T-helper 1 cell treated with Interleukin-12 subunit alpha and Interleukin-12 subunit beta and Interleukin-4 antibody, amounts not matched to agents 30 μg/mL and 1 μg/mL, for 36 hours (primary cell): ENCODE measurements around the gene CNIH4.
"Not testable (repeated sequence)": the region's sequence is repeated elsewhere in the genome, so short reads cannot be mapped to it uniquely, and the experiment has no call there.

ENCODE experiments used
- H3K27ac Mint-ChIP-seq: one replicate; pipeline ENCODE4 v1.8.0; 2021; ENCODE audit warnings: mild to moderate bottlenecking, mixed read lengths
- H3K27me3 Mint-ChIP-seq: one replicate; pipeline ENCODE4 v1.8.0; 2021; ENCODE audit warnings: low read depth, mixed read lengths
- H3K36me3 Mint-ChIP-seq: one replicate; pipeline ENCODE4 v1.8.0; 2021; ENCODE audit warnings: low read depth, mixed read lengths
- H3K4me1 Mint-ChIP-seq: one replicate; pipeline ENCODE4 v1.8.0; 2021; ENCODE audit warnings: low read depth, mixed read lengths
- H3K4me3 Mint-ChIP-seq: one replicate; pipeline ENCODE4 v1.8.0; 2021; ENCODE audit warnings: mild to moderate bottlenecking, moderate library complexity, mixed read lengths
- H3K9me3 Mint-ChIP-seq: one replicate; pipeline ENCODE4 v1.8.0; 2021; ENCODE audit warnings: mixed read lengths

CNIH4 gene

GRCh38 chr1:224404916-224405603 lies 48.4 kb downstream of the CNIH4 start:
- no peak overlapping the region for H3K27ac Mint-ChIP-seq
- H3K4me3 Mint-ChIP-seq: no peak overlapping the region
- H3K27me3 Mint-ChIP-seq: no peaks in the 10 kb centered on the region
- no peaks in the 10 kb centered on the region for H3K9me3 Mint-ChIP-seq
- peaks cover 37% of the 10 kb centered on the region for H3K36me3 Mint-ChIP-seq
- H3K4me1 Mint-ChIP-seq: peaks cover 22% of the 10 kb centered on the region

GRCh38 chr1:224405604-224405970 lies 48.9 kb downstream of the CNIH4 start:
- Mint-ChIP-seq H3K9me3 (no peaks in the 10 kb centered on the region), H3K4me1 (peaks cover 22% of the 10 kb centered on the region), H3K4me3 (no peak overlapping the region), H3K27ac (no peak overlapping the region), H3K27me3 (no peaks in the 10 kb centered on the region), H3K36me3 (peaks cover 37% of the 10 kb centered on the region)

GRCh38 chr1:224406216-224406615 lies 49.5 kb downstream of the CNIH4 start:
- peaks cover 18% of the 10 kb centered on the region for H3K4me1 Mint-ChIP-seq
- H3K36me3 Mint-ChIP-seq: peaks cover 32% of the 10 kb centered on the region
- no peaks in the 10 kb centered on the region for H3K27me3 Mint-ChIP-seq
- no peaks in the 10 kb centered on the region for H3K9me3 Mint-ChIP-seq
- no peak overlapping the region for H3K4me3 Mint-ChIP-seq
- H3K27ac Mint-ChIP-seq: no peak overlapping the region

- H3K27me3 Mint-ChIP-seq: no peaks in the 10 kb centered on the region
- H3K4me3 Mint-ChIP-seq: no peak overlapping the region
- H3K36me3 Mint-ChIP-seq: peaks cover 36% of the 10 kb centered on the region
- peaks cover 18% of the 10 kb centered on the region for H3K4me1 Mint-ChIP-seq
- no peak overlapping the region for H3K27ac Mint-ChIP-seq
- no peaks in the 10 kb centered on the region for H3K9me3 Mint-ChIP-seq
Observed at GRCh38 chr1:224407571-224408293, 51.1 kb downstream of the CNIH4 start.

GRCh38 chr1:224408294-224408590 lies 51.6 kb downstream of the CNIH4 start:
- Mint-ChIP-seq H3K9me3 (no peaks in the 10 kb centered on the region), H3K27me3 (no peaks in the 10 kb centered on the region), H3K36me3 (peaks cover 40% of the 10 kb centered on the region), H3K4me1 (peaks cover 18% of the 10 kb centered on the region), H3K4me3 (no peak overlapping the region), H3K27ac (no peak overlapping the region)

GRCh38 chr1:224411766-224412165 lies 55.1 kb downstream of the CNIH4 start:
- Mint-ChIP-seq H3K27me3 (no peaks in the 10 kb centered on the region), H3K9me3 (no peaks in the 10 kb centered on the region), H3K27ac (no peak overlapping the region), H3K36me3 (peaks cover 35% of the 10 kb centered on the region), H3K4me1 (peaks cover 9% of the 10 kb centered on the region), H3K4me3 (no peak overlapping the region)

GRCh38 chr1:224420106-224420505 lies 63.4 kb downstream of the CNIH4 start:
- no peaks in the 10 kb centered on the region for H3K9me3 Mint-ChIP-seq
- H3K4me1 Mint-ChIP-seq: peaks cover 6% of the 10 kb centered on the region
- no peak overlapping the region for H3K4me3 Mint-ChIP-seq
- peaks cover 52% of the 10 kb centered on the region for H3K36me3 Mint-ChIP-seq
- H3K27ac Mint-ChIP-seq: no peak overlapping the region
- no peaks in the 10 kb centered on the region for H3K27me3 Mint-ChIP-seq

GRCh38 chr1:224425279-224425884 lies 68.7 kb downstream of the CNIH4 start:
- peaks cover 25% of the 10 kb centered on the region for H3K4me1 Mint-ChIP-seq
- peaks cover 53% of the 10 kb centered on the region for H3K36me3 Mint-ChIP-seq
- H3K27ac Mint-ChIP-seq: no peak overlapping the region
- H3K27me3 Mint-ChIP-seq: no peaks in the 10 kb centered on the region
- no peak overlapping the region for H3K4me3 Mint-ChIP-seq
- no peaks in the 10 kb centered on the region for H3K9me3 Mint-ChIP-seq

GRCh38 chr1:224426869-224427268 lies 70.2 kb downstream of the CNIH4 start:
- peaks cover 54% of the 10 kb centered on the region for H3K36me3 Mint-ChIP-seq
- H3K4me3 Mint-ChIP-seq: not testable (repeated sequence)

GRCh38 chr1:224427346-224427745 lies 70.7 kb downstream of the CNIH4 start:
- Mint-ChIP-seq H3K9me3 (no peaks in the 10 kb centered on the region), H3K4me1 (peaks cover 37% of the 10 kb centered on the region), H3K27me3 (no peaks in the 10 kb centered on the region), H3K4me3 (no peak overlapping the region), H3K36me3 (peaks cover 52% of the 10 kb centered on the region), H3K27ac (peak overlapping the region; percentile 52)

More at GRCh38 chr1:224426869-224427268, 70.2 kb downstream of the CNIH4 start:
- not testable (repeated sequence) for H3K27me3 Mint-ChIP-seq, H3K9me3 Mint-ChIP-seq, H3K27ac Mint-ChIP-seq
- H3K4me1 Mint-ChIP-seq: peaks cover 34% of the 10 kb centered on the region

GRCh38 chr1:224428713-224429112 lies 72.0 kb downstream of the CNIH4 start:
- H3K27ac Mint-ChIP-seq, H3K4me3 Mint-ChIP-seq, H3K9me3 Mint-ChIP-seq, H3K27me3 Mint-ChIP-seq: not testable (repeated sequence)
- Mint-ChIP-seq H3K4me1 (peaks cover 46% of the 10 kb centered on the region), H3K36me3 (peaks cover 52% of the 10 kb centered on the region)
